ENCODE data around the gene PREX1. TPM values are rescaled to one million over a fixed set of nuclear protein-coding genes. Genes with fewer than 3 reads are reported as not detected.

PREX1 gene
- total and polyA plus RNA-seq, 12 donors = 10.1 to 85.1 (median 42.9) TPM

- H3K27me3 ChIP-seq = no peaks in the 10 kb centered on the region
- no peaks in the 10 kb centered on the region for H3K9me3 ChIP-seq (replicated peaks in 1 of 3)
- H3K27ac ChIP-seq = no peak overlapping the region
- peaks cover 0 to 5% of the 10 kb centered on the region in 2 donors for H3K36me3 ChIP-seq (replicated peaks in 1 of 2)
- intact Hi-C loops (cut with DNase I) = no loop called here
- H3K4me3 ChIP-seq = no peak overlapping the region
- 81 to 90% (median 82%) methylated on average over 8 of the region's 8 CpGs for WGBS, 4 donors
- no peak for TF ChIP-seq POLR2A (IDR thresholded peaks at IDR 0.05)
- no peak for TF ChIP-seq CTCF (IDR thresholded peaks at IDR 0.05)
- no peak for DNase-seq
- peaks cover 5 to 40% of the 10 kb centered on the region in 2 donors for H3K4me1 ChIP-seq (replicated peaks in 1 of 2)
These were observed 125.3 kb downstream of the PREX1 start for GRCh38 chr20:48702455-48702913.

GRCh38 chr20:48701702-48702101 lies 126.1 kb downstream of the PREX1 start:
- Histone ChIP-seq H3K27ac (no peak overlapping the region), H3K9me3 (replicated peaks in 1 of 3) (no peaks in the 10 kb centered on the region), H3K36me3 (replicated peaks in 1 of 2) (peaks cover 0 to 5% of the 10 kb centered on the region in 2 donors), H3K4me1 (replicated peaks in 1 of 2) (peaks cover 5 to 38% of the 10 kb centered on the region in 2 donors), H3K4me3 (no peak overlapping the region), H3K27me3 (no peaks in the 10 kb centered on the region)
- DNase-seq = no peak
- TF ChIP-seq POLR2A (IDR thresholded peaks at IDR 0.05) (no peak), CTCF (IDR thresholded peaks at IDR 0.05) (no peak)
- intact Hi-C loops (cut with DNase I) = no loop called here
- WGBS, 4 donors = 83 to 95% (median 93%) methylated on average over 7 of the region's 7 CpGs

GRCh38 chr20:48698507-48699267 lies 129.1 kb downstream of the PREX1 start:
- Histone ChIP-seq H3K27ac (peak overlapping the region in 3 of 5 donors; percentile 33 to 57 (median 55)), H3K4me1 (replicated peaks in 1 of 2) (peaks cover 5 to 23% of the 10 kb centered on the region in 2 donors), H3K36me3 (replicated peaks in 1 of 2) (peaks cover 0 to 11% of the 10 kb centered on the region in 2 donors), H3K4me3 (no peak overlapping the region), H3K27me3 (no peaks in the 10 kb centered on the region), H3K9me3 (replicated peaks in 1 of 3) (no peaks in the 10 kb centered on the region)
- intact Hi-C loops (cut with DNase I) = no loop called here
- DNase-seq = no peak
- TF ChIP-seq POLR2A (IDR thresholded peaks at IDR 0.05) (no peak), CTCF (IDR thresholded peaks at IDR 0.05) (no peak)
- 87 to 93% (median 89%) methylated on average over 13 of the region's 13 CpGs for WGBS, 4 donors

- intact Hi-C loops (cut with DNase I) = no loop called here
- Histone ChIP-seq H3K36me3 (replicated peaks in 1 of 2) (peaks cover 0 to 11% of the 10 kb centered on the region in 2 donors), H3K27ac (peak overlapping the region in 3 of 5 donors; percentile 33 to 57 (median 55)), H3K9me3 (replicated peaks in 1 of 3) (no peaks in the 10 kb centered on the region), H3K4me3 (no peak overlapping the region), H3K27me3 (no peaks in the 10 kb centered on the region), H3K4me1 (replicated peaks in 1 of 2) (peaks cover 0 to 16% of the 10 kb centered on the region in 2 donors)
- TF ChIP-seq POLR2A (IDR thresholded peaks at IDR 0.05) (no peak), CTCF (IDR thresholded peaks at IDR 0.05) (no peak)
- DNase-seq = peak; percentile 69 to 95 (median 91)
- 51 to 59% (median 57%) methylated on average over 6 to 8 of the region's 8 CpGs for WGBS, 4 donors
These were observed 129.8 kb downstream of the PREX1 start for GRCh38 chr20:48697845-48698491.

All from adrenal gland (tissue), 12 donors.